DMS153 (cell line): Measurements from ENCODE around the gene SIGLEC6.

Experiments used
- DNase-seq: peaks from one replicate; lab custom pipeline; 2025; lab: John Stamatoyannopoulos, UW

SIGLEC6 gene

DNA sequence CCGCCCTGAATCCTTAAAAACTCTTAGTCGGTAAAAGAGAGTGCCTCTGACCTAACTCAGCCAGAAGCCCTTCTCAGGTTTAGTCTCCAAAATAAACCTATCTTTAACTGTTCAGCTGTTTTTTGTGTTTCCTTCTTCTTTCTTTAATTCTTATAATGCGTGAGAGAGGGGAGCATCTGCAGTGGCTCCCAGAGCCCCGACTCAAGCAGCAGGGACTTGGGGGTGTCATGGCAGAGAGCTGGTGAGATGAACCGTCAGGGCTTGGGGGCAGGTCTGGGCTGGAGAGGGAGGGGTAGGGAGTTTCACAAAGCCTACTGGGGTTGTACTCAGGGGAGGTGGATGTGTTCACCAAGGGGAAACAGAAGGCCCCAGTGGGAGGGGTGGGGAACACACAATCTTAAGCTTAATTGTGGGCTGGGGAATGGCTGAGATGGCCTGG lies 16.8 kb upstream of the SIGLEC6 start:
- DNase-seq: no peak

GRCh38 chr19:51547397-51548212 lies 16.1 kb upstream of the SIGLEC6 start:
- no peak for DNase-seq

DNA sequence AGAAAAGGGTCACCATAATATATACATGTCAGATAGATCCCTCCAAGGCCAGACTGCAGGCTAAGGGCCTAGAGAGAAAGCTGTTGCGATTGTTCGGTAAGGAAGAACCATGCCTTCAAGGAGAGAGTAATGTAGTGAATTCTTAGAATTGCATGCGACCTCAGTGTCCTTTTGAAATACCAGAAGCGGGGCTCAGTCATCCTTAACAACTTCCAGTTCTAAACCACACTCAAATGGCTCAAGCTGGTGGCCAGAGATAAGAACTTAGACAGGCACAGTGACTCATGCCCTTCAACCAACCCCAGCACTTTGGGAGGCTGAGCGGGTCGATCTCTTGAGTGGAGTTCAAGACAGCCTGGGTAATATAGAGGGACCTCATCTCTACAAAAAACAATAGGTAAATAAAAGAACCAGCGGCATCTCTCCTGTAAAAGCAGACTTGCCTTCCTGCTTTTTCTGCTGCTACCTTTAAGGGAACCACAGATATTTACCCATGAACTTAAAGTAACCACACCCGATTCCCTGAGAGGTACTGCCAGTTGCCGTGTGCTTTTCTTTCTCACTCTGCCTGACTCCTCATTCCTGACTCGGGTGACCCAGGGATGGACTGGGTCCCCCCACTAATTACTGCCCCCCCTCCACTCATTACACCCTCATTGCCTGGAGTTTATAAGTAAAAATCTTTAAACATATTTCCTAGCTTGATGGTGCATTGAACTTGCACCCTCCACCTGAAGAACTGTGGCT lies 15.4 kb upstream of the SIGLEC6 start:
- no peak for DNase-seq

- DNase-seq: no peak
These were observed 14.7 kb upstream of the SIGLEC6 start for GRCh38 chr19:51546107-51546649.

GRCh38 chr19:51544038-51544437 lies 12.6 kb upstream of the SIGLEC6 start:
- no peak for DNase-seq

DNA sequence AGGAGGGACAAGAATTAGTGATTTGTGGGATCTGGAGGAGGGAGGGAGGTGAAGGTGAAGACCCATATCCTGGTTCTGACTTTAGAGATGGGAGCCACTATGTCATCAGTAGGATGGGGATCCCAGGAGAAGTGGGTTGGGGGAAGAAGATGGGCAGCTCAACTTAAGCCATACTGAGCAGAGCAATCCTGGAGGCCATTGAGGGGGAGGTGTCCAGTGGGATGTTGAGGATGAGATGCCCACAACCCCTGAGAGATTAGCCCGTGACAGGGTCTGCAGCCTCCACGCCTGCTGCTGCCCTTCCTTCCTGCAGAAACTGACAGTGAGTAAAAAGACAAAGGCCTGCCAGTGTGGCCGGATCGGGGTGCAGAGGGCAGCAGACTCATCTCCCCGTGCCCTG lies 11.2 kb upstream of the SIGLEC6 start:
- DNase-seq: no peak

GRCh38 chr19:51541458-51542357 lies 10.2 kb upstream of the SIGLEC6 start:
- DNase-seq: no peak

GRCh38 chr19:51539821-51540366 lies 8.4 kb upstream of the SIGLEC6 start:
- no peak for DNase-seq

- DNase-seq: no peak
These were observed 4.1 kb upstream of the SIGLEC6 start for GRCh38 chr19:51535535-51535934.

DNA sequence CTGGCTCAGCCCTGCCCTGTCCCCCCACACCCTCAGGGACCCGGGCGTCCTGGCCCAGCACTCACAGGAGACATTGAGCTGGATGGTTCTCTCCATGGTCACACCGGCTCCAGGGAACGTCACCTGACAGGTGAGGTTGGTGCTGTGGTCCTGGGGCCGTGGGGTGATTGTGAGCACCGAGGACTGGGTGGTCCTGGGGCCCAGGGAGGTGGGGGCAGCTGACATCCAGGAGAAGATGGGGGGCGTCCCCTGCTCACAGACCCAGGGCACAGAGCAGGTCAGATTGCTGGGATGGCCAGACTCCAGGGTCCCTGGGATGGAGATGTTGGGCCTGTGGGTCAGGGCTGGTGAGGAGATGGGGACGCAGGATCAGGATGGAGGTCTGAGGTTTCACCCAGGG lies 854 bp downstream of the SIGLEC6 start:
- no peak for DNase-seq

- DNase-seq: no peak
These were observed 2.2 kb downstream of the SIGLEC6 start for GRCh38 chr19:51529301-51529700.

GRCh38 chr19:51525651-51526050 lies 5.8 kb downstream of the SIGLEC6 start:
- no peak for DNase-seq

- no peak for DNase-seq
These were observed 6.7 kb downstream of the SIGLEC6 start for GRCh38 chr19:51524666-51525264.

- no peak for DNase-seq
These were observed 9.7 kb downstream of the SIGLEC6 start for GRCh38 chr19:51521781-51522180.

DNA sequence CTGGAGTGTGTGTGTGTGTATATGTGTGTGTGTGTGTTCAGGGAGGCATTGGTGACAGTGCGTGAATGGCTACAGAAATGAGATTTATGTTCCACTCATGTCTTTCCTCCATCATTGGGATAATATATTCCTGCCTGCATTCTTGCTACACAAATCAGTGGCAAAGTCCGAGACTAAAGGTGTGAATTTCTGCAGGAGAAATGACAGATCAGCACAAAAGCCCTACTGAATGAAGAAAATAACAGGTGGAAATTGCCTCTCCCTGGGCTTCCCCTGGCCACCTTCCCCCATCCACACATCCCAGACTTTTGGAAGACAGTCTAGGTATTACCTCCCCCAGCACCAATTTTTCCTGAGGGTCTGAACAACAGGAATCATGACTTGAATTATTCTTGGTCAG lies 10.1 kb downstream of the SIGLEC6 start:
- DNase-seq: no peak

- DNase-seq: no peak
These were observed 10.7 kb downstream of the SIGLEC6 start for GRCh38 chr19:51520728-51521127.

DNA sequence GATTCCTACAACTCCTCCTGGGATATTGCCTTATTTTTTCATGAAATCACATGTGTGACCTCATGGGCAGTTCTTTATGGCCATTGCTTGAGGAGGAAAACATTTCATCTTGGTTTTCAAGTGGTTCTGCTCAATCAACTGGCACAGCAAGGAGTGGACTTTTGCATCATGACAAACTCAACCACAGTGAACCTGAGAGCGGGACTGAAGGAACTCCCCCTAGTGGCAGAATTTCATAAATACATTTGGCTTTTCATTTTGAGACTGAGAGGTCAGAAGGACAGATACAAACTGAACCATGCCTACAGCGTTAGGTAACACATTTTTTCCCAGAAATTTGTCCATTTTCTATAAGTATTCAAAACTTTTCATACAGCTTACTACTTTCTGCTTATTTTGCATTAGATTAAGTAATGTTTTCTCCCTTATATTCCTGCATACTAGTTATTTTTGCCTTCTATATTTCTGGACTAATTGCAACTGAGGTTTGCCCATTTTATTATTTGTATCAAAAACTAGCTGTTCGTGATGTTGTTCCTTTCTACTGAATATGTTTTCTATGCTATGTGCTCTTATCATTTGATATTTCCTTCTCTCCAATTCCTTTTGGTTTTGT lies 16.5 kb downstream of the SIGLEC6 start:
- DNase-seq: no peak

- DNase-seq: no peak
These were observed 17.5 kb downstream of the SIGLEC6 start for GRCh38 chr19:51513968-51514367.

GRCh38 chr19:51511353-51511752 lies 20.1 kb downstream of the SIGLEC6 start:
- DNase-seq: no peak

DNA sequence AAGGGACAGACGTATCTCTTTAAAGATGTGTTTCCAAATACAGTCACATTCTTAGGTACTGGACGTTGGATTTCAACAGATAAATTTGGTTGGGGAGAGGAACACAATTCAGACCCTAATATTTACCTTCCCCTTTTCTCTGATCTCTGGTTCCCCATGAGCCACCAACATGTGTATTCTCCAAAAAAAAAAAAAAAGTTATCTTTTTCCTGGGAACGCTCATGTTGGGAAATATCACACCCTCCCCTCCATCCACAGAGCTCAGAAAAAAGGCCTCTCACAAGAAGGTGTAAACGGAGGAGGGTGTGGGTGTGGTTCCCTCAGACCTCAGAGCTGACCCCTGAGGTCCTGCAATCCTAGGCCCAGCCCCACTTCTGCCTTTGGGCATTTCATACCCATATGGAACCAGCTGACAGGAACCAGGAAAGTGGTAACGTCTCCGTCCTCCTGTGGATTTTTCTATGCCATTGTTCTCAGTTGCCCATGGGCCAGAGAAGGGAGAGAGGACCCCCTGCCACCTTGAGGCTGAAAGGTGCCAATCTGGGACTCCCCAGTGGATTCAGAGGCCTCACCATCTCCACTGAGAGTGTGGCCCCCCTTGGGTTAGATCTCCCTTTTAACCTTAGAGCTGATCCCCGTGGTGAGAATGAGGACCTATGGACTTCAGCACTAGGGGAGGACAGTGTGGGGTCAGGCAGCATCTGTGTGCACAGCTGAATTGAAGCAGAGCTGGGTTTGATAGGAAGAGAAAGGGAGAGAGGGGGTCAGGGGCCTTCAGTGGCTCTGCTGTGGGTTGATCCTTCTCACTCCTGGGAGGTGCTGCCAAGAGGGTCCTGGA lies 21.4 kb downstream of the SIGLEC6 start:
- no peak for DNase-seq
